Muscle of arm (tissue), 14 donors: Measurements from ENCODE around the gene ZNF493. TPM values are rescaled to one million over a fixed set of nuclear protein-coding genes. Genes with fewer than 3 reads are reported as not detected.
A peak's percentile ranks its signal among the peaks of the same experiment; 100 is the strongest.

Source experiments
- DNase-seq: peaks from one replicate; pipeline ENCODE4 v3.0.0-alpha.2; 2013
- long read RNA-seq, 11 donors: transcript quantifications; one replicate each; lab custom pipeline, GENCODE V29; 2026
- polyA plus RNA-seq, 12 donors: library from polyadenylated mRNA; unstranded; fragments of 120-200 nt; gene quantifications; one replicate each; pipeline ENCODE4 v1.2.1, GENCODE V29; 2013; ENCODE audit not compliant: insufficient read length in 12 of 12

Gene ZNF493
- 10 to 100 TPM in 6 of 12 donors, 1 to 10 TPM in 5, not detected in 1; 8.3 to 36.9 (median 13.6) TPM for polyA plus RNA-seq
- long read RNA-seq, donor 1, full-length matches to known transcripts, result 4 of 4 reads
- long read RNA-seq, donor 1, partial matches to known transcripts, result 0 of 4 reads
- long read RNA-seq, donor 1, other reads (novel, unspliced or antisense), result 0 of 4 reads
- long read RNA-seq, donor 2, full-length matches to known transcripts, result 2 of 2 reads
- long read RNA-seq, donor 2, partial matches to known transcripts, result 0 of 2 reads
- long read RNA-seq, donor 2, other reads (novel, unspliced or antisense), result 0 of 2 reads
- long read RNA-seq, donor 3, full-length matches to known transcripts, result 3 of 3 reads
- long read RNA-seq, donor 3, partial matches to known transcripts, result 0 of 3 reads
- long read RNA-seq, donor 3, other reads (novel, unspliced or antisense), result 0 of 3 reads
- long read RNA-seq, donor 4, result 0 reads
- long read RNA-seq, donor 5, full-length matches to known transcripts, result 11 of 11 reads
- long read RNA-seq, donor 5, partial matches to known transcripts, result 0 of 11 reads
- long read RNA-seq, donor 5, other reads (novel, unspliced or antisense), result 0 of 11 reads
- long read RNA-seq, donor 6, partial matches to known transcripts, result 0 of 3 reads
- long read RNA-seq, donor 6, other reads (novel, unspliced or antisense), result 0 of 3 reads
- long read RNA-seq, donor 7, partial matches to known transcripts, result 0 of 3 reads
- long read RNA-seq, donor 7, other reads (novel, unspliced or antisense), result 0 of 3 reads
- long read RNA-seq, donor 8, full-length matches to known transcripts, result 5 of 5 reads
- long read RNA-seq, donor 8, partial matches to known transcripts, result 0 of 5 reads
- long read RNA-seq, donor 8, other reads (novel, unspliced or antisense), result 0 of 5 reads
- long read RNA-seq, donor 9, full-length matches to known transcripts, result 4 of 4 reads
- long read RNA-seq, donor 9, partial matches to known transcripts, result 0 of 4 reads
- long read RNA-seq, donor 9, other reads (novel, unspliced or antisense), result 0 of 4 reads
- long read RNA-seq, donor 10, partial matches to known transcripts, result 0 of 1 reads
- long read RNA-seq, donor 10, other reads (novel, unspliced or antisense), result 0 of 1 reads
- long read RNA-seq, donor 11, full-length matches to known transcripts, result 3 of 3 reads
- long read RNA-seq, donor 11, partial matches to known transcripts, result 0 of 3 reads
- long read RNA-seq, donor 11, other reads (novel, unspliced or antisense), result 0 of 3 reads

DNA sequence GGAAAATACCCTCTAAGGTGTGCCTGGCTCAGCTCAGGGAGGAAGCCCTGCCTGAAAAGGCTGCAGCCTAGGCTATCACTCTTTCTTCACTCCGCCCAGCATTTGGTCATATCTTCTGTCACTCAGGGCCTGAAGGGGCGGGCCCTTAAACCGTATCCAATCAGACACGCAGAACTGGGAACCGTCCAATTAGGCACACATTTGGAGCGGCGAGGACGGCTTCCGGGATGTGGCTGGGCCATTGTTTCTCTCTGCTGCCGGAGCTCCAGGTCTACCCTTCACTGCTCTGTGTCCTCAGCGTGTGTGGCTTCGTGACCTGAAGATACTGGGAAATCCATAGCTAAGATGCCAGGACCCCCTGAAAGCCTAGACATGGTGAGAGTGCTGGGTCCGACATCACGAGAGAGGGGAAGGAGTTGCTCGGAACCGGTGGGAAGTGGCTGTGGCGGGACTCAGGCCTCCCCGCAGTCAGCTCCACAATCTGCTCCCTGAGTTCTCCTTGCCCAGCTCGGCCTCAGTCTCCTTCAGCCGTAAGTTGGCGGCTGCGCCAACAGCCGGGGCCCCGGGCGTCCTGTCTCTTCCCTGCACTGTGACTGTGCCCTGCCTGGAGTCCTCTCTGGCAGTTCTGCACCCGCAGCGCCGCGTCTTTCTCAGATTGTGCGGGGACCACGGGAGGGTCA, at the start of gene ZNF493:
Gene ZNF493, plus strand, starts transcription at position 241 of the 680 bp plus-strand sequence. Its CDS starts 105 bp downstream, at position 346.
- DNase-seq, result peak; percentile 97

DNA sequence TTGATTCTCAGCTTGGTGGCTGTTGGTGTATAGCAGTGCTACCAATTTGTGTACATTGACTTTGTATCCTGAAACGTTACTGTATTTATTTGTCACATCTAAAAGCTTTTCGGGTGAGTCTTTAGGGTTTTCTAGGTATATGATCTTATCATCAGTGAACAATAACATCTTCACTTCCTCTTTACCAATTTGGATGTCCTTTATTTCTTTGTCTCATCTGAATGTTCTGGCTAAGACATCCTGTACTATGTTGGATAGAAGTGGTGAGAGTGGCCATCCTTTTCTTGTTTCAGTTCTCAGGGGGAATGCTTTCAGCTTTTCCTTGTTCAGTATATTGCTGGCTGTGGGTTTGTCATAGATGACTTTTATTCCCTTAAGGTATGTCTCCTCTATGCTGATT, 44.1 kb upstream of the ZNF493 start:
- no peak for DNase-seq

DNA sequence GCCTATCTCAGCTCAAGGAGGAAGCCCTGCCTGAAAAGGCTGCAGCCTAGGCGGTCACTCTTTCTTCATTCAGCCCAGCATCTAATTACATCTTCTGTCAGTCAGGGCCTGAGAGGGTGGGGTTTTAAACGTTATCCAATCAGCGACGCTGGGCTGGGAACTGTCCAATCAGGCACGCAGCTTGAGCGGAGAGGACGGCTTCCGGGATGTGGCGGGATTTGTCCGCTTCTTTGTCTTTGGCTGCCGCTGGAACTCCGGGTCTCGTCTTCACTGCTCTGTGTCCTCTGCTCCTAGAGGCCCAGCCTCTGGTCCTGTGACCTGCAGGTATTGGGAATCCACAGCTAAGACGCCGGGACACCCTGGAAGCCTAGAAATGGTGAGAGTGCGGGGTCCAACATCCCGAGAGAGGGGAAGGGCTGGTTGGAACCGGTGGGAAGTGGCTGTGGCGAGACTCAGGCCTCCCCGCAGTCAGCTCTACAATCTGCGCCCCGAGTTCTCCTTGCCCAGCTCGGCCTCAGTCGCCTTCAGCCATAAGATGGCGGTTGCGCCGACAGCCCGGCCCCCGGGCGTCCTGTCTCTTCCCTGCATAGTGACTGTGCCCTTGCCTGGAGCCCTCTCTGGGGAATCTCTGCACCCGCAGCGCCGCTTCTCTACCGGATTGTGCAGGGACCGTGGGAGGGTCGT, 38.0 kb upstream of the ZNF493 start, which contains the start of gene ZNF738:
Gene ZNF738, plus strand, starts transcription at position 233 of the 684 bp plus-strand sequence. Its CDS starts 141 bp downstream, at position 374.
- DNase-seq, result peak; percentile 96

DNA sequence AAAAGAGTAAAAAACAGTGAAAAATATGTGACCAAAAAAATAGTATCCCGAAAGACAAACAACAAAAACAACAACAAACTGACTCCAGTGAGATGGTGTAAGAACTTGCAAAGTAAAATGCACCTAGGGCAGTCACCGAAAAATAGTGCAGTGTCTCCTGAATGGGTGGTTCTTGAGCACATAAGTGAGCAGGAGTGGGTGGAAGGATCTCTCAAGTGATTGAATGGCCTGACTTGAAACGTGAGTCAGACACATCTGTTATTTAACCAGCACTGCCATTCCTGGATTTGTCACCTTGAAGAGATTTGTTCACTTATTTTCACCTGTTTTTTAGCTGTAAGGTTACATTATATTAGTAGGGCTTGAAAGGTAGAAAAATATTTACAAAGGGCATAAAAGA, 34.6 kb upstream of the ZNF493 start:
- no peak for DNase-seq

DNA sequence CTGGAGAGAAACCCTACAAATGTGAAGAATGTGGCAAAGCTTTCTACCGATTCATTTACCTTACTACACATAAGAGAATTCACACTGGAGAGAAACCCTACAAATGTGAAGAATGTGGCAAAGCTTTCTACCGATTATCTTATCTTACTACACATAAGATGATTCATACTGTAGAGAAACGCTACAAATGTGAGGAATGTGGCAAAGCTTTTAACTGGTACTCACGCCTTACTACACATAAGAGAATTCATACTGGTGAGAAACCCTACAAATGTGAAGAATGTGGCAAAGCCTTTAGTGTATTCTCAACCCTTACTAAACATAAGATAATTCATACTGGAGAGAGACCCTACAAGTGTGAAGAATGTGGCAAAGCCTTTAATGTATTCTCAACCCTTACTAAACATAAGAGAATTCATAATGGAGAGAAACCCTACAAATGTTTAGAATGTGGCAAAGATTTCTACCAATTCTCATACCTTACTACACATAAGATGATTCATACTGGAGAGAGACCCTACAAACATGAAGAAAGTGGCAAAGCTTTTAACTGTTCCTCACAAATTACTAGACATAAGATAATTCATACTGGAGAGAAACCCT, 12.9 kb upstream of the ZNF493 start:
- DNase-seq, result no peak

DNA sequence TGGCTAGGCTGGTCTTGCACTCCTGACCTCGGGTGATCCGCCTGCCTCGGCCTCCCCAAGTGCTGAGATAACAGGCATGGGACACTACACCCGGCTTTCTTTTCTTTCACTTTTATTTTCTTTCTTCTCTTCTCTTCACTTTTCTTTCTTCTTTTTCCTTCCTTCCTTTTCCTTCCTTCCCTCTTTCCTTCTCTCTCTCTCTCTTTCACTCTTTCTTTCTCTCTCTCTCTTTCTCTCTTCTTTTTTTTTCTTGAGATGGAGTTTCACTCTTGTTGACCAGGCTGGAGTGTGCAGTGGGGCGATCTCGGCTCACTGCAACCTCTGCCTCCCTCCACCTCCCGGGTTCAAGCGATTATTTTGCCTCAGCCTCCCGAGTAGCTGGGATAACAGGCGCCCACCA, 812 bp upstream of the ZNF493 start:
- no peak for DNase-seq

DNA sequence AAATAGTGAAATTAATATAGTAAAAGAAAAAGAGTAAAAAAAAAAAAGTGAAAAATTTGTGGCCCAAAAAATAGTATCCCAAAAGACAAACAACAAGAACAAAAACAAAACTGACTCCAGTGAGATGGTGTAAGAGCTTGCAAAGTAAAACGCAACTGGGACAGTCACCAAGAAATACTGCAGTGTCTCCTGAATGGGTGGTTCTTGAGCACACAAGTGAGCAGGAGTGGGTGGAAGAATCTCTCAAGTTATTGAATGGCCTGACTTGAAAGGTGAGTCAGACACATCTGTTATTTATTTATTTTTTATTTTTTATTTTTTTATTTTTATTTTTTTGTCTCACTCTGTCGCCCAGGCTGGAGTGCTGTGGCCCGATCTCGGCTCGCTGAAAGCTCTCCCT, 1.9 kb downstream of the ZNF493 start:
- DNase-seq, result no peak

DNA sequence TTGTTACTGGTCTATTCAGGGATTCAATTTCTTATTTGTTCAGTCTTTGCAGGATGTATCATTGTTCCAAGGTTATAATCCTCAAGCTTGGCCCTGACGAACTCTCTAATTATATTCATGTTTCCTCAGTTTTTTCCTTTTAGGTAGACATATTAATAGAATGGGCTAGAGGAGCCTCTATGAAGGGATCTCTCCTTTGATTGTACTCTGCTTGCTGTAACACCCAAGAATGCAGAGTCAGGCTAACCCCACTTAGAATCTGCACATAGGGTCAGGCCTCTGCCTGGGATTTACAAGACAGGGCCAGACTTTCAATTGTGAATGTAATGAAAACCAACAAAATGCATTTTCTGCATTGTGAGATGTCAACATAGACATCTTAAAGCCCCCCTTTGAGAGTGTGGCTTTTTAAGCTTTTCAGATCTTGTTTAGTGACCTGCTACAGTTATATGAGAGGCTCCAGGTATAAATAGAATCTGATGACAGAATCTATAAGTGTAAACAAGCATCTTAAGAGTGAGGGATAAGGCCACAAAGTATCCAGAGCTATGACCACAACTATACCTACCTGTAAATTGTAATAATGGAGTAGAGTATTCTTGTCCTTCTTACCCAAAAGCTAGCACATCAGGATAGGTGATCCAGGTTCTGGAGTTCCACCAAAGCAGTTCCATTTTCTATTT, 5.5 kb downstream of the ZNF493 start:
- DNase-seq, result no peak

DNA sequence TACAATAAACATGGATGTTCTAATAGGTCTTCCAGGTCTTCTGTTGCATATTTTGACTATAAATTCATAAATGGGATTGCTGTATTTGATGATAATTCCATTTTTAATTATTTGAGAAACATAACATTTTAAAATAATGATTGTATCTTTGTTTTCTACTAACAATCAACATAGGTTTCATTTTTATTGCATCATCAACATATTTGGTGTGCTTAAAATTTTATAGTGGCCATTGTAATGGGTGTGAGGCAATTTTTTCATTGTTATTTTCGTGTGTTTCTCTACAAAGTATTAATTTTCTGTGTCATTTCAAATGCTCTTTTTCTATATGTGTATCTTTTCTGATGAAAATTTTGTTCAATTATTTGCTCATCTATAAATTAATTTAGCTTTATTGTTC, 13.2 kb downstream of the ZNF493 start:
- DNase-seq, result no peak

DNA sequence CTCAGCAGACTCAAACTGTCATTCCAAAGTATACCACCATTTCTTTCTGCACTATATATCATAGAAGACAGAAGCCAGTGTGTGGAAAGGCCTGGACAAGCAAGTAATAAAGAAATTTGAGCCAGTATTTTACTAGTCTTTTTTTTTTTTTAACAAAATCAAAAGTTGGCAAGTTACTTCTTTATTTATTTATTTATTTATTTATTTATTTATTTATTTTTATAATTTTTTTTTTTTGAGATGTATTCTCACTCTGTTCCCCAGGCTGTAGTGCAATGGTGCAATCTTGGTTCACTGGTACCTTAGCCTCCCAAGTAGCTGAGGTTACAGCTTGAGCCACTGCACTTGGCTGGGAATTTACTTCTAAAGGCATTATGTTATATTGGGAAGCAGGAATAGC, 25.3 kb downstream of the ZNF493 start:
- no peak for DNase-seq

DNA sequence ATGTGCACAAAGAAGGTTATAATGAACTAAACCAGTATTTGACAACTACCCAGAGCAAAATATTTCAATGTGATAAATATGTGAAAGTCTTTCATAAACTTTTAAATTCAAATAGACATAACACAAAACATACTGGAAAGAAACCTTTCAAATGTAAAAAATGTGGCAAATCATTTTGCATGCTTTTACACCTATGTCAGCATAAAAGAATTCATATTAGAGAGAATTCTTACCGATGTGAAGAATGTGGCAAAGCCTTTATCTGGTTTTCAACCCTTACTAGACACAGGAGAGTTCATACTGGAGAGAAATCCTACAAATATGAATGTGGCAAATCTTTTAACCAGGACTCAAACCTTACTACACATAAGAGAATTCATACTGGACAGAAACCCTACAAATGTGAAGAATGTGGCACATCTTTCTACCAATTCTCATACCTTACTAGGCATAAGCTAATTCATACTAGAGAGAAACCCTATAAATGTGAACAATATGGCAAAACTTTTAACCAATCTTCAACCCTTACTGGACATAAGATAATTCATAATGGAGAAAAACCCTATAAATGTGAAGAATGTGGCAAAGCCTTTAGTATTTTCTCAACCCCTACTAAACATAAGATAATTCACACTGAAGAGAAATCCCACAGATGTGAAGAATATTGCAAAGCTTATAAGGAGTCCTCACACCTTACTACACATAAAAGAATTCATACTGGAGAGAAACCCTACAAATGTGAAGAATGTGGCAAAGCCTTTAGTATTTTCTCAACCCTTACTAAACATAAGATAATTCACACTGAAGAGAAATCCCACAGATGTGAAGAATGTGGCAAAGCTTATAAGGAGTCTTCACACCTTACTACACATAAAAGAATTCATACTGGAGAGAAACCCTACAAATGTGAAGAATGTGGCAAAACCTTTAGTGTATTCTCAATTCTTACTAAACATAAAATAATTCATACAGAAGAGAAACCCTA, 26.4 kb downstream of the ZNF493 start:
- DNase-seq, result no peak

DNA sequence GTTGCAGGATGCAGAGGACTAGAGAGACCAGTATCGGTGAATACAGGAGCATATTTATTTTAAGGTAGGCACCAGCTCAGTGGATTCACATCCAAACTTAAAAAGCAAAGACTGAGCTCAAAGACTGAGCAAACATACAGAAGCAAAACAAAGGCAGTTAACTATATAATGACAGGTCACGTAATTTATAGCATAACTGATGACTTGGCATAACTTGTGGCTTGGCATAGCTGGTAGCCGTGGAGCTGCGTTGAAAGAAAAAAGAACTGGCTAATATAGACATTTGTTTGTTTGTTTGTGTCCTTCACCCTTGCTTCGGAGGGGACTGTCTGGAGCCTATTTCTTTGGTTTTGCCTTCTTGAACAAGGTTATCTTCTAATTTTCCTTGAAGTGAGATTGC, 33.7 kb downstream of the ZNF493 start:
- no peak for DNase-seq

DNA sequence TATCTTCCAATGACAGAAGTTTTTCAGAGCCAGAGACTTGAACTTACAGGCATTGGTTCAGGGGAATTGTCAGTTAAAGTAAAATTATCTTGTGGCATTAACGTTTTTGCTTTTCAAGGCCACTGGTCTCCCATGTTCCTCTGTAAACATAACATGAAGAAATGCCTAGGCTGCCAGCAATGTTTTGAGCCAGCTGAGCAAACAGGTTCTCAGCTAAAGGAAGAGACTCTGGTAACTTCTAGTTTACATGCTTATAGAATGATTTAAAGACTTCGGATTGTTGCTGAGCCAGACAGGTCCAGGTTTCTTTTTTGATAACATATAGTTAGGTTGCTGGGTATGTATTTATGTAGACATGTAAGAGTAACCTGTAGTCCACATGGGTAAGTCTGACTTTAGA, 35.7 kb downstream of the ZNF493 start:
- no peak for DNase-seq

DNA sequence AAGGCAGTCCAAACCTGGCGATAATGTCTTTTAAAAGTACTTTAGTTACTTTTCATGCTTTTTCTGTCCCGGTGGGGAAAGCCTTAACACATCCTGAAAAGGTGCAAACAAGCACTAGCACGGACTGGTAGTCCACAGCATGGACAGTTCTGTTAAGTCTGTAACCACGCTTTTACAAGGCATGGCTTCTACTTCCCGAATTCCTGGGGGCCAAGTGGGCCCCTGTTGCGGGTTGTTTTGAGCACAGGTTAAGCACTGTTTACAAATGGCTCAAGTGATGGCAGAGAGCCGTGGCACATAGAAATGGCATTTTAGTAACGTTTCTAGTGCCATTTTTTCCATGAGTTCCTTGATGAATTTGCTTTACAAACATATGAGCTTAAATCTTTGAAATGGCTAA, 37.6 kb downstream of the ZNF493 start:
- no peak for DNase-seq

DNA sequence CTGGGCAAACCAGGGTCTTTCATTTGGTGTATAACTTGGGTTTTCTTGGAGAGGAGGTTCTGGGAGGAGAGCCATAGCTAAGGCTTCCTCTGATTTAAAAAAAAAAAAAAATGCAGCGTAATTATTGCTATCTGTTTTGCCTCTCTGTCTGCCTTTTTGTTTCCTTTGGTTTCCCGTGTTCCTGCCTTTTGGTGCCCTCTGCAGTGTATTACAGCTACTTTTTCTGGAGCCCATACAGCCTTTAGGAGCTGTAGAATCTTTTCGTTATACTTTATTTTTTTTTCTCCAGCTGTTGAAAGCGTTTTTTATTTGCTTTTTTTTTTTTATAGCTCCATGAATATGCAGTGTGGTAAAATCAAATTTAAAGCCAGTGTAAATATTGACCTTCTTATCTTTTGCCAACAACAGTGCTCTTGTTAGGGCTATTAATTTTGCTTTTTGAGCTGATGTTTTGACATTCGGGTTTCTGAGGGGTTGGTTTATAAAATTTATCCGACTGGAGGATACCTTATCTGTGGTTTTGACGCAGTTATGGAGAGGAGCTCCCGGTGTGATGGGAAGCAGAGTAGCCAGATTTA, 38.1 kb downstream of the ZNF493 start:
- no peak for DNase-seq

DNA sequence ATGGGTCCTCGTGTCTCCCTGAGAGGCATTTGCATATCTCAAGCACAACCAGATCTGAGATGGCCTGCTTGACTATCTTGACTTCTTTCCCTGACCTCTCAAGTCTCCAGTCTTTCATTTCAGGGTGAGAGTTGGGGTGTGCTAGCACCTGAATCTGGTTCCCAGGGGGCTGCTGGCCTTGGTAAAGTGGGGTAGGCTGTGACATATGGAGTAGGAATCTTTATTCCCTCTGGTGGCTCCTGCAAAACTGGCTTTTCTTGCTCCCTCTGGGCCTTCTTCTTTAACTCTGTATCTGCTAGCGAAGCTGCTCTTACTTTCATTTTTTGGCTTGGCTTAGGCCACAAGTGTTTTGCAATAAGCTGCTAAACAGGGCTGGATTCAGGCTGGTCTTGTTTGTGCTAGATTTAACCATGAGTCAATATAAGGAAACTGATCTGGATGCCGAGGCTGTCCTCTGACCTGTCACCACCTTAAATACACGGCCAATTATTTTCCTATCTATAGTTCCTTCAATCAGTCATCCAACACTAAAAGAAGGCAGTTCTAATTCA, 42.3 kb downstream of the ZNF493 start:
- DNase-seq, result no peak

DNA sequence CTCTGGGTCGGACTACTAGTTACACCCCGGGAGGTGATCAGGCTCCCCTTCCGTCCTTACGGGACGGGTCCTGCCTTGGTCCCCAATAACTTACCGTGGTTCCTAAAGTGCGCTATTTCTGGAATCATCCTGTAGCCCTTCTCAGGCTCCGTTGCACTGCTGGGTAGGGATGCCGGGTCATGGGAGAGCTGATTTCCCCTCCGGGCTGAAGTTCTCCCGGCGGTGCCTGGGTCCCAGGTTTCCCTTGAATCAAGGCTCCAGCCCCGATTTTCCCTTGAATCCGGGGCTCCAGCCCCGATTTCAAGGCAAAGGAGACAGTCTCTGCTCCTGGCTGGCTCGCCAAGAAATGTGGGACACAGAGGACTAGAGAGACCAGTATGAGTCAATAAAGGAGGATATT, 43.4 kb downstream of the ZNF493 start:
- DNase-seq, result no peak

DNA sequence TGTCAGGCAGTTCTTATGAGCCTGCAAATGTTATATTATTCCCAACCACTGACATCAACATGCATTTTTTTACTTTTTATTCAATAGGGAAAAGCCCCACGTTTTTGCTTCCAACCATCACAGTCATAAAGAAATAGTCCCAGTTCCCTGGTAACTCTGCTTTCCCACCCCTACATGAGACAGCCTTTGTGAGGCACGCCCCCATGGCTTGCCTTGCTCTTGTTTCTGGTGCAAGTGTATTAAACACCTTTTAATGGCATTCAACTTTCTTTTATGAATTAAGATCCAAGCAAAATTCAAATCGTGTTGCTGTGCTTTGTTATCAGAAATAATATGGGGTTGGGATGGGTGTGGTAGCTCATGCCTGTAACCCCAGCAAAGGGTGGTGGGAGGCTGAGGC, 54.3 kb downstream of the ZNF493 start:
- no peak for DNase-seq
